ENCODE measurements around the gene OPN1MW. TPM values are rescaled to one million over a fixed set of nuclear protein-coding genes. Genes with fewer than 3 reads are reported as not detected.
"Not testable (repeated sequence)": the region's sequence is repeated elsewhere in the genome, so short reads cannot be mapped to it uniquely, and the experiment has no call there.

Gene OPN1MW
- polyA plus RNA-seq, 1 experiment = not detected

- DNase-seq (ENCODE audit: low read depth); CTCF ChIA-PET; POLR2A ChIA-PET; H3K4me3 ChIP-seq (ENCODE audit: low read depth, low read length); H3K36me3 ChIP-seq (ENCODE audit: control insufficient read depth, insufficient read depth, low read length); H3K27me3 ChIP-seq (ENCODE audit: control insufficient read depth, insufficient read depth, low read length): not testable (repeated sequence)
Measured at GRCh38 chrX:154238939-154239559, 56.7 kb downstream of the OPN1MW start.

- H3K36me3 ChIP-seq (ENCODE audit: control insufficient read depth, insufficient read depth, low read length); DNase-seq (ENCODE audit: low read depth); H3K27me3 ChIP-seq (ENCODE audit: control insufficient read depth, insufficient read depth, low read length); CTCF ChIA-PET; H3K4me3 ChIP-seq (ENCODE audit: low read depth, low read length); POLR2A ChIA-PET: not testable (repeated sequence)
Measured at GRCh38 chrX:154239982-154240503, 57.6 kb downstream of the OPN1MW start.

Other genes starting within 250 kb of the OPN1MW start
- 61.4 and 76.0 TPM in 2 replicates for gene NAA10, start 247.6 kb upstream of the OPN1MW start, polyA plus RNA-seq (2011; rRNA removed)
- 0.36 and 0.43 TPM in 2 replicates for gene RENBP, start 238.0 kb upstream of the OPN1MW start, polyA plus RNA-seq (2011; rRNA removed)
- gene HCFC1, start 210.8 kb upstream of the OPN1MW start, polyA plus RNA-seq (2011; rRNA removed) = 2.5 and 3.3 TPM in 2 replicates
- 6.0 and 8.7 TPM in 2 replicates for gene TMEM187, start 209.8 kb upstream of the OPN1MW start, polyA plus RNA-seq (2011; rRNA removed)
- gene IRAK1, start 162.7 kb upstream of the OPN1MW start, polyA plus RNA-seq (2011; rRNA removed) = 33.4 and 42.6 TPM in 2 replicates
- 10.9 and 11.9 TPM in 2 replicates for gene MECP2, start 84.9 kb upstream of the OPN1MW start, polyA plus RNA-seq (2011; rRNA removed)
- gene OPN1LW, start 38.4 kb upstream of the OPN1MW start, polyA plus RNA-seq (2011; rRNA removed) = not detected in 2 replicates
- gene OPN1MW2, start 37.2 kb downstream of the OPN1MW start, polyA plus RNA-seq (2011; rRNA removed) = not detected in 2 replicates
- gene OPN1MW3, start 75.0 kb downstream of the OPN1MW start, polyA plus RNA-seq (2011; rRNA removed) = not detected in 2 replicates
- not detected in 2 replicates for gene TEX28, start 112.5 kb downstream of the OPN1MW start, polyA plus RNA-seq (2011; rRNA removed)
- gene TKTL1, start 113.2 kb downstream of the OPN1MW start, polyA plus RNA-seq (2011; rRNA removed) = not detected in 2 replicates
- 855 and 1,740 TPM in 2 replicates for gene FLNA, start 192.0 kb downstream of the OPN1MW start, polyA plus RNA-seq (2011; rRNA removed)
- 32.6 and 71.0 TPM in 2 replicates for gene EMD, start 196.7 kb downstream of the OPN1MW start, polyA plus RNA-seq (2011; rRNA removed)
- 5,693 and 7,037 TPM in 2 replicates for gene RPL10, start 215.8 kb downstream of the OPN1MW start, polyA plus RNA-seq (2011; rRNA removed)
- 50.3 and 63.5 TPM in 2 replicates for gene DNASE1L1, start 226.7 kb downstream of the OPN1MW start, polyA plus RNA-seq (2011; rRNA removed)
- 13.1 and 24.8 TPM in 2 replicates for gene TAFAZZIN, start 228.9 kb downstream of the OPN1MW start, polyA plus RNA-seq (2011; rRNA removed)
- 82.8 and 143 TPM in 2 replicates for gene ATP6AP1, start 246.1 kb downstream of the OPN1MW start, polyA plus RNA-seq (2011; rRNA removed)